Liver (tissue), 9 donors: ENCODE results near the gene KIF1A. TPM values are rescaled to one million over a fixed set of nuclear protein-coding genes. Genes with fewer than 3 reads are reported as not detected.

Source experiments
- DNase-seq: peaks from one replicate; pipeline ENCODE4 v3.0.0-alpha.2; 2017; ENCODE audit warnings: low spot score
- H3K27ac ChIP-seq, 2 donors: one replicate each; pipeline ENCODE4 v1.7.0; 2013; ENCODE audit warnings: inconsistent platforms in 2 of 2, low read length in 2 of 2, control low read depth in 1 of 2, low read depth in 1 of 2, mild to moderate bottlenecking in 1 of 2
- H3K27me3 ChIP-seq, 4 donors: one replicate each; pipeline versions ENCODE4 v1.6.1 to v1.7.0; 2013; ENCODE audit warnings: low read length in 3 of 4, inconsistent platforms in 1 of 4, mild to moderate bottlenecking in 1 of 4, moderate library complexity in 1 of 4; ENCODE audit not compliant: control insufficient read depth in 4 of 4, insufficient read depth in 4 of 4
- H3K36me3 ChIP-seq, 4 donors: one replicate each; pipeline versions ENCODE4 v1.6.1 to v1.7.0; 2013; ENCODE audit warnings: low read length in 3 of 4, mild to moderate bottlenecking in 3 of 4, low read depth in 1 of 4, moderate library complexity in 1 of 4; ENCODE audit not compliant: control insufficient read depth in 4 of 4, insufficient read depth in 3 of 4
- H3K4me1 ChIP-seq, 4 donors: one replicate each; pipeline versions ENCODE4 v1.6.1 to v1.7.0; 2013; ENCODE audit warnings: low read length in 3 of 4, mild to moderate bottlenecking in 3 of 4, moderate library complexity in 1 of 4; ENCODE audit not compliant: control insufficient read depth in 4 of 4, insufficient read depth in 4 of 4
- H3K4me3 ChIP-seq, 3 donors: one replicate each; pipeline versions ENCODE4 v1.6.1 to v1.7.0; 2013; ENCODE audit warnings: low read length in 3 of 3, control low read depth in 1 of 3, low read depth in 1 of 3, mild to moderate bottlenecking in 1 of 3
- H3K9ac ChIP-seq, 2 donors: one replicate each; pipeline ENCODE4 v1.7.0; 2013; ENCODE audit warnings: low read length in 2 of 2, mild to moderate bottlenecking in 2 of 2, moderate library complexity in 2 of 2, control low read depth in 1 of 2, low read depth in 1 of 2
- H3K9me3 ChIP-seq, 4 donors: one replicate each; pipeline versions ENCODE4 v1.6.1 to v1.7.0; 2013; ENCODE audit warnings: low read length in 3 of 4; ENCODE audit not compliant: control insufficient read depth in 4 of 4
- ATF3 ChIP-seq: IDR thresholded peaks from 2 replicates; pipeline ENCODE4 v1.6.1; 2016; ENCODE audit warnings: antibody characterized with exemption
- CTCF ChIP-seq: fragments of 150-350 bp; IDR thresholded peaks from 2 replicates; pipeline ENCODE4 v1.5.1; 2017; ENCODE audit warnings: improper control_type of control experiment, low read depth, low read length; ENCODE audit not compliant: missing input control
- FOXA2 ChIP-seq: IDR thresholded peaks from 2 replicates; pipeline ENCODE4 v1.6.1; 2016; ENCODE audit warnings: antibody characterized with exemption
- GABPA ChIP-seq, 2 donors: IDR thresholded peaks in 1 of 2; conservative IDR thresholded peaks in 1 of 2; 2 replicates each; pipeline ENCODE4 v1.6.1; 2016; ENCODE audit warnings: antibody characterized with exemption in 2 of 2, mild to moderate bottlenecking in 1 of 2, moderate library complexity in 1 of 2
- HNF4G ChIP-seq: IDR thresholded peaks from 2 replicates; pipeline ENCODE4 v1.6.1; 2016; ENCODE audit warnings: antibody characterized with exemption
- NR2F2 ChIP-seq: IDR thresholded peaks from 2 replicates; pipeline ENCODE4 v1.6.1; 2016; ENCODE audit warnings: antibody characterized with exemption
- RAD21 ChIP-seq, 2 donors: IDR thresholded peaks; 2 replicates each; pipeline ENCODE4 v1.6.1; 2016; ENCODE audit warnings: antibody characterized with exemption in 2 of 2, mild to moderate bottlenecking in 2 of 2
- REST ChIP-seq: IDR thresholded peaks from 2 replicates; pipeline ENCODE4 v1.6.1; 2016; ENCODE audit warnings: antibody characterized with exemption, mild to moderate bottlenecking
- SP1 ChIP-seq: IDR thresholded peaks from 2 replicates; pipeline ENCODE4 v1.6.1; 2018; ENCODE audit warnings: antibody characterized with exemption, mild to moderate bottlenecking
- TAF1 ChIP-seq: conservative IDR thresholded peaks from 2 replicates; pipeline ENCODE4 v1.6.1; 2016; ENCODE audit warnings: antibody characterized with exemption, mild to moderate bottlenecking
- ZBTB33 ChIP-seq: IDR thresholded peaks from 2 replicates; pipeline ENCODE4 v1.6.1; 2016; ENCODE audit warnings: antibody characterized with exemption
- WGBS: extraction: QIAGEN DNeasy Blood & Tissue Kit; methylation state at CpG from one replicate; pipeline ENCODE4 v1.1.7; 2013; 5-methylcytosine and 5-hydroxymethylcytosine counted together
- polyA plus RNA-seq, 2 donors: library from polyadenylated mRNA; stranded (reverse) in 1 of 2; unstranded in 1 of 2; fragments of 200-250 nt in 1 of 2; fragments of >200 nt in 1 of 2; fragmentation: Nextera tagmentation in 1 of 2; extraction: Ambion mirVana in 1 of 2; gene quantifications; one replicate each; pipeline versions ENCODE4 v1.2.1 to v1.2.3, GENCODE V29; 2013 to 2015
- total RNA-seq, 2 donors: library from RNA; depleted of rRNA; stranded (reverse); fragments of >200 nt; gene quantifications; one replicate each; pipeline ENCODE4 v1.2.3, GENCODE V29; 2014
- TF ChIP-seq, protein P1 (sequence below): IDR thresholded peaks from 2 replicates; pipeline ENCODE4 v1.6.1; 2016; ENCODE audit warnings: antibody characterized with exemption
- donor health status: healthy.
- donor health status: healthy.
- donor health status: healthy.
- donor health status: healthy.
- donor health status: healthy.

The KIF1A gene
- total and polyA plus RNA-seq, 4 donors = 0.03 to 0.21 (median 0.11) TPM

GRCh38 chr2:240765007-240765406 lies 55.0 kb downstream of the KIF1A start:
- no peaks in the 10 kb centered on the region for H3K27me3 ChIP-seq
- H3K36me3 ChIP-seq = no peaks in the 10 kb centered on the region
- no peak overlapping the region for H3K9ac ChIP-seq
- H3K9me3 ChIP-seq = no peaks in the 10 kb centered on the region
- no peak overlapping the region for H3K27ac ChIP-seq
- no peaks in the 10 kb centered on the region for H3K4me1 ChIP-seq
- H3K4me3 ChIP-seq = no peak overlapping the region
- 89% methylated on average over 7 of the region's 7 CpGs for WGBS
- TF ChIP-seq, protein P1, sequence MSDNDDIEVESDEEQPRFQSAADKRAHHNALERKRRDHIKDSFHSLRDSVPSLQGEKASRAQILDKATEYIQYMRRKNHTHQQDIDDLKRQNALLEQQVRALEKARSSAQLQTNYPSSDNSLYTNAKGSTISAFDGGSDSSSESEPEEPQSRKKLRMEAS = no peak
- TF ChIP-seq FOXA2 = no peak
- no peak for TF ChIP-seq ATF3
- no peak for TF ChIP-seq ZBTB33
- TF ChIP-seq RAD21 (IDR thresholded peaks at IDR 0.05) = no peak
- TF ChIP-seq NR2F2 = no peak
- no peak for TF ChIP-seq TAF1
- no peak for TF ChIP-seq HNF4G
- TF ChIP-seq GABPA (IDR thresholded peaks at IDR 0.05 in 1 of 2, conservative IDR thresholded peaks at IDR 0.05 in 1 of 2) = no peak
- TF ChIP-seq CTCF = no peak
- no peak for TF ChIP-seq REST
- DNase-seq = no peak

- TF ChIP-seq RAD21 (IDR thresholded peaks at IDR 0.05) = no peak
- TF ChIP-seq TAF1 = no peak
- no peak for TF ChIP-seq SP1
- DNase-seq = no peak
- 84% methylated on average over 5 of the region's 5 CpGs for WGBS
- no peaks in the 10 kb centered on the region for H3K27me3 ChIP-seq
- H3K4me3 ChIP-seq = no peak overlapping the region
- no peaks in the 10 kb centered on the region for H3K36me3 ChIP-seq
- H3K4me1 ChIP-seq = no peaks in the 10 kb centered on the region
- no peak overlapping the region for H3K9ac ChIP-seq
- H3K27ac ChIP-seq = no peak overlapping the region
- no peaks in the 10 kb centered on the region for H3K9me3 ChIP-seq
These were observed 55.4 kb downstream of the KIF1A start for GRCh38 chr2:240764605-240765004.
